SU-DHL-6 (cell line): ENCODE results near the gene INTS12.

ENCODE experiments used
- CTCF ChIP-seq: fragments of 200-600 bp; sonication (generic); IDR thresholded peaks from one replicate; pipeline ENCODE4 v1.5.1; 2017; ENCODE audit warnings: antibody characterized with exemption, mild to moderate bottlenecking, low read length, moderate library complexity; ENCODE audit not compliant: insufficient read depth, poor library complexity, severe bottlenecking
- EZH2phosphoT487 ChIP-seq: fragments of 200-600 bp; sonication (generic), shearing (Covaris generic); conservative IDR thresholded peaks from 2 replicates; pipeline ENCODE4 v1.6.1; 2018; ENCODE audit warnings: mild to moderate bottlenecking, antibody characterized with exemption, low read length, moderate library complexity, mixed read lengths

- TF ChIP-seq CTCF, result no peak
- no peak for TF ChIP-seq EZH2phosphoT487
Measured at GRCh38 chr4:105698607-105699006, 9.9 kb downstream of the INTS12 start.
